Suppressor macrophage treated with lipopolysaccharide for 1 hour (primary cell): Measurements from ENCODE around the gene PPT1.

ENCODE experiments used
- DNase-seq, 3 donors: peaks; one replicate each; pipeline ENCODE4 v3.0.0-alpha.2; 2020 to 2022

Gene PPT1

DNA sequence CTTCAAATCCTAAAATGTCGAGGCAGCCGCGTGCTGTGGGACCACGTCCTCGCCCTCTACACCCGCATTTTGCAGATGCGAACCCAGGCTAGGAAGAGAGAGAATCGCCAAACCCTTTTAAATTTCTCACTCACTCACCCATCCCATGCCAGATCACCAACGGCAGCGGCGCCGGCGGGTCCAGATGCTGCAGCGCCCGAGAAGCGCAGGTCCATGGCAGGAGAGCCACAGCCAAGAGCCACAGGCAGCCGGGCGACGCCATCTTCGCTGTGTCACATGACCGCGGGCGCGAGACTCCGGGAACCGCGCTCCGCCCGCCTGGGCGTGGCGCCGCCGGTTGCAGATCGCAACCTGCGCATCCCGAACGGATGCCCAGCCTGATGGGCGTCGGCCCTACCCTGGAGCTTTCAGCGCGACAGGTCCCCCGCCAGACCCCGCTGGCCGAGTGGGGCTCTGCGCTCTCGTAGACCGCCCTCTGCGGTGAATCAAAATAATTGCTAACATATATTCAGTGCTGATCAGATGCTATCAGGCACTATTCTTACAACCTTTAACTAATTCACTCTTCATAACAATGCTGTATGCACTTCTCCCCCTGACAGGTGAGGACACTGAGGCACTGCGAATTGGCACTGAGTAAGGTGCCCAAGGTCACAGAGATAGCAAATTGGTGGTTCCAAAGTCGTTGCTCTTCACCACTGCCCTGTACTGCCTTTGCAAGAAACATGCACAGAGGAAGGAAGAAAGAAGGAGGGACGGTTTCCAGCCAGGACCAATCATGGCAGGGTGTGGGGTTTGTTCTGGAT lies at the start of gene PPT1:
PPT1 (minus strand) TSS at position 276 of the 806 bp plus-strand sequence; CDS start at position 262, 14 bp downstream.
- peak; percentile 73 to 89 (median 77) for DNase-seq

DNA sequence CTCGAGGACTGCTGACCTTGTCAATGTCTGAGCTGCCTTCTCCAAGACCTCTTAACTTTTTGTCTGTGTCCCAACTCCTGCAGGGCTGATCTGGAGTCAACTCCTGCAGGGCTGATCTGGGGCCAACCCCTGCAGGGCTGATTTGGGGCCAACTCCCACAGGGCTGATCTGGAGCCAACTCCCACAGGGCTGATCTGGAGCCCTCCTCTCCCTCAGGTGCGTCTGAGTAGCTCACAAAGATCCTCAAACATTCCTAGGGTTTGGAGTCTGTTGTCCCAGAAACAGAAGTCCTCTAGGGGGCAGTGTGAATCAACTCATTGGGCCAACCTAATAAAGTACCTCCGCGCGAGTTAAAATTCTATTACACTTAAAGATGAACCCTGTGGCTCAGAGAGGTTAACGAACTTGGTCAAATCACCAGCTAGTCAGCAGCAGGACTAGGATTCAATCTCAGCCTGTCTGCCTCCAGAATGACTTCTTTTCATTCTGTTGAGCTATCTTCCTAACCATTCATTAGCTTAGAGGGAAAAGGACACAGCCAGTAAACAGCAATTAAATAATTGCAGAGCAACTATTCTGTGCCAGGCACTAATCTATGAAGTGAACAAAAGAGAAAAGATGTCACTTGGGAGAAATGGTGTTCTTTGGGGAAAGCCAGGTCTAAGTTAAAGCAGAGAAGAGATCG lies 47.0 kb upstream of the PPT1 start:
- DNase-seq: peak; percentile 80 to 89 (median 88)

DNA sequence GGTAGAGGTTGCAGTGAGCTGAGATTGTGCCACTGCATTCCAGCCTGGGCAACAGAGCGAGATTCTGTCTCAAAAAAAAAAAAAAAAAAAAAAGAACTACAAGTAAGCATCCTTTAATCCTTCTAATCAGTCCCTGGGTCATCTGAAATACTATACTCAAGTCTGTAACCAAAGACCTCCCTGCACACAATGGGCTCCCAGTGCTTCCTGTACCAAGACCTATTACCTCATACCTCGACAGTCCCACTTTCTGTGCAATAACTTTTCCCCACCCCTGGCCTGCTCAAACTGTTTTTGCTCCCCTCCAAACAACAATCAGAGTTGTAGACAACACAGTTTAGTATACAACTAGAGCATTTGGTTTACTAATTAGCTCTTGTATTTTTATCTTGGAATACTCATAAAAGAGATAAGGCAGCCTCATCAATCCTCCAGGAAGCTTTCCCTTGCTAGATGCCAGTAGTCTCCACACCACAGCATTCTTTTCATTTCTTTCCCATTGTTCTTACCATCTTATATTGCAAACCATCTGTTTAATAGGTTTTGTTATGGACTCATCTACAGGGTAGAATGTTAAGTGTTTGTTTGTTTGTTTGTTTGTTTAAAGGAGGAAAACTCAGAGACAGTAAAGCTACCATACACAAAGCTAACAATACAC lies 45.0 kb upstream of the PPT1 start:
- DNase-seq: no peak

DNA sequence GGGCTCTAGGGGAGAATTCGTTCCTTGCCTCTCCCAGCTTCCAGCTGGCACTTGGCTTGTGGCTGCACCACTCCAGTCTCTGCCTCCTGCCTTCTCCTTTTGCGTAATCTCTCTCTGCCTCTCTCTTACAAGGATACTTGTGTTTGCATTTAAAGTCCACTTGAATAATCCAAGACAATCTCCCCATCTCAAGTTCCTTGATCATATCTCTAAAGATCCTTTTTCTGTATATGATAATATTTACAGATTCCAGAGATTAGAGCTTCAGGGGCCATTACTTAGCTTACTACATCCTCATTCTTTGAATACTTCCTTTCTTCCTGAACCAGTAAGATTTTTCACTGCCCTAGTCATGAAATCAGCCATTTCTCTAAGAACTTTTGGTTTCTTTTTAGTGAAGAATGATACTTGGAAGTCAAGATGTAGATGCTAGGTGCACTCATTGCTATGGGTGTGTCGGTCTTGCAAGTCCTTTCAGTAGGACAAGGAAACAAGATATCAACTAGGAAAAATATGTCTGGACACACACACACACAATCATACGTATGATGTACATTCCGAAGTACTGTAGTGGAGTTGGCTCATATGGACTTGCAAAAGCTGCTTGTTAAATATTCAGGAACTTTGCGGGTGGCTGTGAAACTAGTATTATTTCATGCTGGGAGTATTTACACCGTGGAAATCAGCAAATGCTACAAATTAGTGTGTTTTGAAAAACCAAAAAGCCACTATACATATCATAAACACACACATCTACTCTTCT lies 43.3 kb upstream of the PPT1 start:
- peak in 1 of 3 donors; percentile 25 for DNase-seq

DNA sequence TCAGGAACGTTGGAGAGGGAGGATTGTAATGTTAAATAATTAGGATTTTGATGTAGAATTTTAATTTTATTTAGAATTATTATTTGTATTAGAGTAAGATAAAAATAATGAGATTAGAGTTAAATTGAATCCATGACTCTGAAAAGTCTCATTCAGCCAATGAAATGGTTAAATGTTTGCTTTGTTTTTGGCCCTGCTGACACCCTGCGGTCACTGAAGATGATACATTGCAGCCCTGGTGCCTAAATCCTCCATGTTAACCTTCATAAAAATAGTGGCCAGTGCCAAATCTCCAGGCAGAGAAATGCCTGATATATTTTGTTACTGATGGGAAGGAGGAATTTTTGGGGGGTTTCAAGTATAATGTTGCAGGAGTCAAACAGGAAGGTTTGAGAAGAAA lies 36.8 kb upstream of the PPT1 start:
- no peak for DNase-seq

DNA sequence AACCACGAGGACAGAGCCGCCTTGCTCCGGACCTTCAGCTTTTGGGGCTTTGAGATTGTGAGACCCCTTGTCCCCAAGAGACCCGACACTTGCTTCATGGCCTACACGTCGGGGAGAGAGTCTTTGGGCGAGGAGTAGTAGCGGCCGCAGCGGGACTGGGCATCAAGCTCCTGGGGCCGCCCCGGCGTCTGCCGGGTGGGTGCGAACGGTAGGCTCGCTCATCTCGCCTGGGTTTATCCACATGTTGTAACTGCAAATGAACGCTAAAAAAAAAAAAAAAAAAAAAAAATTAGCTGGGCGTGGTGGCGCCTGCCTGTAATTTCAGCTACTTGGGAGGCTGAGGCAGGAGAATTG lies 36.2 kb upstream of the PPT1 start:
- no peak for DNase-seq

DNA sequence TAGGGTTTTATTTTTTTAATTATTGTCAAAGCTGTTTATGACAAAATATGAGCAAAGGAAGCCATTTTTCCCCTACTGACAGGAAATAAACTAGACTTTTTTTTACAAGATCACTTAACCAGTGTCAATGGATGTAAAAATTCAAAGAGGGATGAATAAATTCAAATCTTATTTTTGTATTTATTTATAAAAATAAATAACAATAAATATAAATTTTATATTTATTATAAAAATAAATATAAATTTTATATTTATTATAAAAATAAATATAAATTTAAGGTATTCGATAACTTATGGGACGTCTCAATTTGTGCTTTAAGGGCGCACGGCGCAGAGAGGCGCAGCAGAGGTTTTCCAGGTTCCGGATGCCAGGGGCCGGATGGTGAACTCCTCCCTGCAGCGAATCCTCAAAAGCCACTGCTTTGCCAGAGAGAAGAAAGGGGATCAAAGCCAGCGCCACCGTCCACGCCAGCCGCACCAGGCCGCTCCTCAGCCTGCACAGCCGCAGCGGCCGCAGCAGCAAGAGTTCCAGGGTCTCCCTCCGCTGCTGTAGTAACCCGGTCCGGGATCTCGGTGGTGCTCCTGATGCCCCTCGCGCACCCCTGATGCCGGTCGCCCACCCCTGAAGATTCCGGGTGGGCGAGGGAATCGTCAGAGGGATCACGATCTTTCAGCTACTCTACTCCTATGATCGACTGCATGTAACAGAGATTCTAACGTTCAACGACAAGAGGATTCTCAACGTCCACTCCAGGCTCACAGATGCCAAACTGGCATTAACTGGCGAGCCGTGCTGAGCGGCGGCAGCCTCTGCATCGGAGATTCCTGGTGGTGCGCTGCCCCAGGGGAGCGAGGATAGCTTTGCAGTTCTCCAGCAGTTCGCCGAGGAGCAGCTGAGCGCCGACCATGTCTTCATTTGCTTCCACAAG lies 35.6 kb upstream of the PPT1 start:
- no peak for DNase-seq

DNA sequence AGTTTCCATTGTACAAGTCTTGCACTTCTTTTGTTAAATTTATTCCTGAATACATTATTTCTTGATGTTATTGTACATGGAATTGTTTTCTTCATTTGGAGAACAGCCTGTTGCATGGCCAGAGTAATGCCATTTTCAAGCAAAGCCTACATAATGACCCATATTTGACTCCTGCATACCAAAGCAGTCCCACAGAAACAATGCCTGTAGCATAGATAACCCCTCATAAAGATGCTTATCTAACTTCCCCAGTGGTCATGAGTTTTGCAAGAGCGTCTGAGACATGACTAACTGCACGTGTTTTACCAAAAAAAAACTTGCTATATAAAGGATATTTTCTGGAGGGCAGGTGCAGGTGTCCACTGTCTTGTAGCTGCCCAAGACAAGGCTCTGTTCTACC lies 33.8 kb upstream of the PPT1 start:
- peak in 2 of 3 donors; percentile 32 to 34 for DNase-seq

DNA sequence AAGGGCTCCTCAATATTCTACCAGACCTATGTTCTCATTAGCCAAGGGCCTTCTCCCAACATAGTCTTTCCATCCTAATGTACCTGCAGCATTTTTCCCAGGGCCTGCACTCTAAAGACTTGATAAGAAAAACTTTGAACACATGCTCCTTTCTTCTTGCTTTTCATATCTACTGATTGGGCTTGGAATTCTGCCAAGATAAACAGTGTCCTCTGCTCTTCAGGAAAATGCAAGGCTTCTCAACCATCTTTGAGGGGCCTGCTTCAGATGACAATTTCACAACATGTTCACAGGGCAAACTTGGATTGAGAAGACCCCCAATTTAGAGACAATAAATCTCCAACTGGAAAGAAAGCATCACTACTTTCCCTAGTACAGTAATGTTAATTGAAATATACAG lies 25.8 kb upstream of the PPT1 start:
- no peak for DNase-seq

DNA sequence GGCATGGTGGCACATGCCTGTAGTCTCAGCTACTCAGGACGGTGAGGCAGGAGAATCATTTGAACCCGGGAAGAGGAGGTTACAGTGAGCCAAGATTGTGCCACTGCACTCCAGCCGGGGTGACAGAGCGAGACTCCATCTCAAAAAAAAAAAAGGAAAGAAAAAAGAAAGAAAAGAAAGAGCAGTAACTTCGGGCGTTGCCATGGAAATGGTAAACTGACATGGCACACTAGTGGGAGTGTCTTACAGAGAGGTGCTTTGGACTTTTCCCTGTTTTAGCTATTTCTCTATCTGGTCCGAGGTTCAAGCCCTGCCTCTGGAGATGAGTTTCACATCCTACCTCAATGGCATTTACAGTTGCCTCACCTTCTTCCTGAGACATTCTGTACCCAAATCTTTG lies 23.1 kb upstream of the PPT1 start:
- no peak for DNase-seq

DNA sequence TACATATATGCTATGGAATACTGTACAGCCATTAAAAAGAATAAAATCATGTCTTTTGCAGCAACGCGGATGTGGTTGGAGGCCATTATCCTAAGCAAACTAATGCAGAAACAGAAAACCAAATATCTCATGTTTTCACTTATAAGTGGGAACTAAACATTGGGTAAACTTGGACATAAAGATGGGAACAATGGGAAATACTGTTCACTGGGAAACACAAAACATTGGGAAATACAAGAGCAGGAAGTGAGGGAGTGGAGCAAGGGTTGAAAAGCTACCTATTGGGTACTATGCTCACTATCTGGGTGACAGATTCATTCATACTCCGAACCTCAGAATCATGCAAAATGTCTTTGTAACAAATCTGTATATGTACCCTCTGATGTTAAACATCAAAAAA lies 17.3 kb upstream of the PPT1 start:
- no peak for DNase-seq

DNA sequence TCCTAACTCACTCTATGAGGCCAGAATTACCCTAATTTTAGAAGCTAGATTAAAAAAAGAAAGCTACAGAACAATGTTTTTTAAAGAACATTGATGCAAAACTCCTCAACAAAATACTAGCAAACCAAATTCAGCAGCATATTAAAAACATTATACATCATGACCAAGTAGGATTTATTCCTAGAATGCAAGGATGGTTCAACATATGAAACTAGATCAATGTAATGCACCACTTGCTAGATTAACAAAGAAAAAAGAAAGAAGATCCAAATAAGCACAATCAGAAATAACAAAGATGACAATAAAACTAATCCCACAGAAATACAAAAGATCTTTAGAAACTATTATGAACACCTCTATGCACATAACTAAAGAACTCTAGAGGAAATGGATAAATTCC lies 13.3 kb upstream of the PPT1 start:
- DNase-seq: no peak

DNA sequence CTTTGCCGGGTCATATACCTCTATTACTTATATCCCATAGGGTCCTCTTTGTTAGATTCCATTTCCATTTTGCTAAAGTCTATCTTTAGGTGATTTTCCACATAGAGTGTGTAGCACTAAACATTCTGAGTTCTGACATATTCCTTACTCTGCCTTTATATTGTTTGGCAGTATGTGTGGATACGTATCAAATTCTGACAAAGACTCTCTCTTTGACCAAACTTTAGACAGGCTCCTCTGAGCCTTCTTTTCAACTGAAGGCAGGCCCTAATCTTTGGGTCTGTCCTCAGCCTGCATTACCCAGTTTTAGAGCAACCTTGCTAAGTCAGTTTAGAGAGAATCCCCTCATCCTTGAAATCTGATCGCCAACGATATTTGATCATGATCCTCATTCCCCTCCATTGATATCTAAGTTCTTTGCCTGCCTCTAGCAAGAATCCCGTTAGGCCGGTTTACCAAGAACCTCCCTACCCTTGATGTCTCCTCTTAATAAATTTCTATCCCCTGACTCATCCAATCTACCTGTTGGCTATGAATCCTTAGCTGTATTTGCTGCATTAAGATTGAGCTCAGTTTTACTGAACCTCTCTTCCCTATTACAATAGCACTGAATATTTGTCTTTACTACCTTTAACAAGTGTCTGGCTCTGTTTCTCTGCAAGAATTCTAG lies 10.4 kb upstream of the PPT1 start:
- no peak for DNase-seq

DNA sequence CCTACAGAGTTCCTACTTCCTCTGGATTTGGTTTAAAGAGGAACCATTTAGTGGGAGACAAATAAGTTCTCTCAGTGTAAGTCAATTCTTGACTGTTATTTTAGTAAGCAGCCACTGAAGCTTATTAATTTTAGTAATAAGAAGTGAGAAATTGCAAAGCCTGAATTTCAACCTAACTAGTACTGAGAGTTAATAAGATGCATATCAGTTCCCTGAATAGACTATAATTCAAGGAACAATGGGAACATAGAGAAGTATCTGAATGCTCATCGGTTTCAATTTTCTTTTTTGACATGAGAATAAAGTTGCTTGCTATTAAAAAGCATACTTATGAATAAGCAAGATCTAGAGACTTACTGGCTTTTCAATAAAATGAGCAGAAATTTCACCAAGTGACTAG lies 8.0 kb upstream of the PPT1 start:
- DNase-seq: no peak

DNA sequence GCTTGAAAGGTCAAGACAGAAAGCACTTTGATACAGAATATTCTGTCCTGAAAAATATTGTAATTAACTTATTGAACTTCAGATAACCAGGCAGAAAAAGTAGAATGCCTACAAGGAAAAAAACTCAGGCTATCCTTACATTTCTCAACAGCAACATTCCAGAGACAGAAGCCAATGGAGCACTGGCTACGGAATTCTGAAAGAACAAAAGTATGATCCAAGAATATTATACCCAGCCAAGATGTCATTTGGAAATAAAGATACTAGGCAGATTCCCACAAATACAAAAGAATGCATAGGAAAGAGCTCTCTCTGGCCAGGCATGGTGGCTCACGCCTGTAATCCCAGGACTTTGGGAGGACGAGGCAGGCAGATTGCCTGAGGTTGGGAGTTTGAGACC lies 5.8 kb upstream of the PPT1 start:
- DNase-seq: no peak

DNA sequence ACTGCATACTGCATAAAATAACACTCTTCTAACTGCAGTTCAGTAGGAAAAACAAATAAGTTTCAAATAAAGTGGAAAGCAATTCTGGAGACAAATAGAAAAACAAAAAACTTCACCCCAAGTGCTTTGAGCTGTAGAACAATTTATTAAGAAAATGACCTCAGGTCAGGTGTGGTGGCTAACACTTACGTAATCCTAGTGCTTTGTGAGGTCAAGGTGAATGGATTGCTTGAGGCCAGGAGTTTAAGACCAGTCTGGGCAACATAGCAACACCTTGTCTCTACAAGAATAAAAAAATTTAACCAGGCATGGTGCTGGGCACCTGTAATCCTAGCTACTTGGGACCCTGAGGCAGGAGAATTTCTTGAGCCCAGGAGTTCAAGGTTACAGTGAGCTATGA lies 5.0 kb upstream of the PPT1 start:
- DNase-seq: no peak

DNA sequence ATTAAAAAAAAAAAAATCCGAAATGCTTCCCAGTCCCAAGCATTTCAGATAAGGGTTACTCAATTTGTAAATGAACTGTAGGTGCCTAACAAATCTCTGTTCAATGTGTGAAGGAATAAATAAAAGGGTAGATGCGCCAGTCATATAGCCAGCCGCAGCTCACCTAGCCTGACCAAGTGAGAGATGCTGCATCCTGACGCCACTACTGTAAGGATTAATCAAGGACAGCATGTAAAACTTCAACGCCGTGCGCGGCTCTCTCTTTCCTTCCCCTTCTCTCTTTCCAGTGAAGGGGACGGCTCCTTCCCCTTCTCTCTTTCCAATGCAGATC lies 441 bp downstream of the PPT1 start:
- no peak for DNase-seq

DNA sequence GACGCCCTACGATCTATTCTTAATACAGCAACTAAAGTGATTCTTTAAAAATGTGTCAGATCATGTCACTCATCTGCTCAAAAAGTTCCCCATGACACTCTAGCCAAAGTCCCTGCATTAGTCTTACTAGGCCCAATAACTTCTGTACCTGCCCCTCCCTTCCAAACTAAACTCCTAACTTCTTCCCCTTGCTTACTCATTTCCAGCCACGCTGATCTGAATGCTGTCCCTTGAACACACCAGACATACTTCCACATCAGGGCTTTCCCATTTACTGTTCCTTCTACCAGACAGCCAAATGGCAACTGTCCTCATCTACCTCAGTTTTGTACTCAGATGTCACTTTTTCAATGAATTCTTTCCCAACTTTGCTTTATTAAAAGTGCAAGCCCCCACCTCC lies 1.2 kb downstream of the PPT1 start:
- peak; percentile 77 to 87 (median 81) for DNase-seq

DNA sequence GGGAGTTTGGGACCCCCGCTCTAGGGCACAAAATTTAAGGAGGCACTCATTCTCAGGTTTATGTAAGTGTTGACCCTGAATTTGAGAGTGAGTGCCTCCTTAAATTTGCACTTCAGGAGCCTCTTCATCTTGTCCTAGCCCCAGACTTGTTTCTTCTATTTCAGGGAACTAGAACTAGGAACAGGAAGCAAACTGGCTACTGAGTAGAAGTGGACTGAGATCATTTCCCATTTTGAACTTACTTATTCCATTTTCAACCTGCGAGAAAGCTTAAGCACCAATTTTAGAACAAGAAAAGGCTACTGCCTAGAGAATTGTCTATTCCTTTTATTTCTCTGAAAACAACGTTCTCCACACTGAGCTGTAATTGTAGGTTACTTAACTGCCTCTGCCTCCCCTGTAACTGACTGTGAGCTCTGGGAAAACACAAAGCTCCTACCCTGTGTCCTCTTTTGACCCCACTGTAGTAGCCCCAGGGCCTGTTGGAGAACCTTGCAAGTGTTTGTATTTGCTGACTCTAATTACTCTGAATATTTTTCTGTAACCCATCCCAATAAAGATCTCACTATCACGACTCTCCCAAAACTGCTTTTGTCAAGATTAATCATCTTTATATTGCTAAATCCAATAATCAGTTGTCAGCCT lies 2.5 kb downstream of the PPT1 start:
- peak; percentile 63 to 74 (median 74) for DNase-seq

DNA sequence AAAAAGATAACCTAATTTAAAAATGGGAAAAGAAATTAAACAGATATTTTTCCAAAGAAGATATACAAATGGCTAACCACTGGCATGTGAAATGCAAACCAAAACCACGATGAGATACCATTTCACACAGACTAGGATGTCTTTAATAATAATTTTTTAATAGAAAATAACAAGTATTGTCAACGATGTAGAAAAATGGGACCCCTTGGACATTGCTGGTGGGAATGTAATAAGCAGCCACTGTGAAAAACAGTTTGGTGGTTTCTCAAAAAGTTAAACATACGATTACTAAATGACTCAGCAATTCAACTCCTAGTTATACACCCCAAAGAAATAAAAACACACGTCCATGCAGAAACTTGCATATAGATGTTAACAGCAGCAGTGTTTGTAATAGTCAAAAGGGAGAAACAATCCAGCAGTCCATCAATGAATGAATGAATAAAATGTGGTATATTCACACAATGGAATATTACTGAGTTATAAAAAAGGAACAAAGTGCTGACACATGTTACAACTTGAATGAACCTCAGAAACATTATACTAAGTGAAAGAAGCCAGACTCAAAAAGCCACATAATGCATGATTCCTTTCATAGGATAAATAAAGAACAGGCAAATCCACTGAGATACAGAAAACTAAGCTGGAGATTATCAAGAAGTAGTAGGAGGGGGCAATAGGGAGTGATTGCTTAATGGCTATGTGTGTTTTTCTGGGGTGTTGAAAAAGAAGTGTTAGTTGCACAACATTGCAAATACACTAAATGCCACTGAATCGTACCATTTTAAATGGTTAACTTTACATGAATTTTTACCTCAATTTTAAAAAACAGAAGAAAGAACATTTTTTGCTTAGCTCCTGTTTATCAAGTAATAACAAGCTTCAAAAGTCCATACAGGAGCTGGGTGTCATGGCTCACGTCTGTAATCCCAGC lies 4.1 kb downstream of the PPT1 start:
- peak in 2 of 3 donors; percentile 53 to 57 for DNase-seq
